ENCODE measurements around the gene LZTFL1.

LZTFL1 gene, protein sequence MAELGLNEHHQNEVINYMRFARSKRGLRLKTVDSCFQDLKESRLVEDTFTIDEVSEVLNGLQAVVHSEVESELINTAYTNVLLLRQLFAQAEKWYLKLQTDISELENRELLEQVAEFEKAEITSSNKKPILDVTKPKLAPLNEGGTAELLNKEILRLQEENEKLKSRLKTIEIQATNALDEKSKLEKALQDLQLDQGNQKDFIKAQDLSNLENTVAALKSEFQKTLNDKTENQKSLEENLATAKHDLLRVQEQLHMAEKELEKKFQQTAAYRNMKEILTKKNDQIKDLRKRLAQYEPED
- 8.1 to 8.4 reads per million in 2 donors for total RNA-seq

GRCh38 chr3:45841757-45842491 is at the start of gene LZTFL1:
TSS of gene LZTFL1 (minus strand) at chr3:45842119. CDS start at chr3:45841991, 128 bp downstream.
- peak; percentile 46 to 93 (median 79) for DNase-seq

DNA sequence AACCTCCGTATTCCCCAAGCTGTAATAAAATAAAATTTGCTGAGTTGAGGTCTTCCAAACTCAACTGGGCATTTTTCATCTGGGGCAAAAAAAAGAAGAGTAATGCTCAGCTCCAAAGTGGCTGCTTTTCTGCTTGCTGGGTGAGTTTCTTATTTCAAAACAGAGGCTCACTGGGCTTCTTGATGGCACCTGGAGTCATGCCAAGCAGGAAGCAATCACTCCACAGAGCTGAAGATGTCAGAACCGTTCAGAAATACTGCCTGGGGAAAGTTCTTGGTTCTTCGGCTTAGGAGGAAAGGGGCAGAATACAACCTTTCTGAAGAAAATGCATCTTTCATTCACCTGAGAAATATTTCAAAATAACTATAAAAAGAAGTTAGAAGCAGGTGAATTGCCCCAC is 48.5 kb upstream of the LZTFL1 start:
- DNase-seq: no peak

- DNase-seq: no peak
Measured at GRCh38 chr3:45889337-45889736, 47.4 kb upstream of the LZTFL1 start.

DNA sequence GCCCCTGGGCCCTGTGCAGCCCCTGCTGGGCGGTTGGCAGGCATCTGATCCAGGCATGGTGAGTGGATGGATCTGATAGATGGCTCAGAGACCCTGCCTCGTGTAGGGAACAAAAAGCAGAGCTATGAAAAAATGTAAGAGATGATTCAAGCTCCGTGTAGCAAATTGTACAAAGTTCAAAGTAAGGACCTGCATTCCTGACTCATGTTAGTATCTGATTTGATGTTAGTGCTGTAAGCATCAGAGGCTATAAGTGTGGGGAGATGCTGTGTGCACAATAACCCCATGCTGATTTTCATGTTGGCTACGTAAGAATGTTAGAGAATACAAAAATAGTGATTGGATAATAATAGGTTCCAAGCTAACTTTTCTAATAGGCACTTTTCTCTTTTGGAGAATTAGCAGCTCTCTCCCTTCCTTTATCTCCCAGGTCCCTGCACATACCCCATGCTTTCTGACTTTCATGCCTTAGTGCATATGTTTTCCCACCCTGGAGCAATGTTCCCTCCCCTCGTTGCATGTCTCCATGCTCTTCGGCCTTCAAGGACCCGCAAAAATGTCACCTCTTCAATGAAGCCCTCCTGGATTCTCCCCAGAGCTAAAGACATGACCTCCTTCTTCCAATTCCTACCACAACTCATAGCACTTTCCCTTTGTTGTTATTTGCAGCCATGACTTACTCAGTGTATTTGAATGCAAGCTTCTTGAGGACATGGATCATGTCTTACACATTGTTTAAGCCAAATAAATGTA is 46.0 kb upstream of the LZTFL1 start:
- no peak for DNase-seq

- DNase-seq: no peak
Measured at GRCh38 chr3:45887285-45887684, 45.4 kb upstream of the LZTFL1 start.

GRCh38 chr3:45885979-45886705 is 44.2 kb upstream of the LZTFL1 start, which contains the start of gene CCR9:
TSS of gene CCR9 (plus strand) at chr3:45886543. CDS start at chr3:45894934, 8,391 bp downstream.
- no peak for DNase-seq

DNA sequence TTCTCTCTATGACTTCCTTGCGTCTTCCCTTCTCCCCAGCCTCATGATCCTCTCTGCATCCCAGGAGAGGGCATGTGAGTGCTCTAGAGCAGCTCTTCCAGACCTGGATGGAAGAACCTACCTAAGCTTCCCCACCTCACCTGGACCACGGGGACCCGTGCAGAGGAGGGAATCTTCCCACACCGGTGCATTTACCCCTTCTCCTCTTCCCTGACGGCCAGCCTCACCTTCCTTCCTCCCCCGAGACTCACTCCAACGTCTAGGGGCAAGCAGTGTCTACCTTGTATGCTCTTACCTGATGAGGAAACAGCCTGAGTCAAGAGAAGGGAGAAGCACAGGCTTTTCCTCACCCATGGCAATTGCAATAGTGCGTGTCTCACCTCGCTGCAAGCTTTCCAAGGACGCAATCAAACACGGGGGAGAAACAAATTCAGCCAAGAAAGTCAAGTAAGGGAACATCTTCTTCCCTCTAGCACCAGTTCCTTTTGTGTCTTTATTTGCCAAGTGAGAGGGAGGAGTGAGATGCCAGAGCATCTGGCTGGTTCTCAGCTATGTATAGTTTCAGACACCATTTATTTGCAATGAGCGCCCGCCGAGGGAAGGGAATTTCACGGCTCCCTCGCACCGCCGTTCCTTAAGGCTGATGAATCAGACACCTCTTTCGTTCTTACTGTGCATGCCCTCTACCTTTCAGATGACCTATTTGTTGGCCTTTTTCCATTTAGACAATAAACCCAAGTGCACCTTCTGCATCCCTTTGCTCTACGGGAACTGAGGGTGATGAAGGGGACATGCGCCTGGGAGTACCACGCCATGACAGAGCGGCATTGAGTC is 42.7 kb upstream of the LZTFL1 start:
- no peak for DNase-seq

DNA sequence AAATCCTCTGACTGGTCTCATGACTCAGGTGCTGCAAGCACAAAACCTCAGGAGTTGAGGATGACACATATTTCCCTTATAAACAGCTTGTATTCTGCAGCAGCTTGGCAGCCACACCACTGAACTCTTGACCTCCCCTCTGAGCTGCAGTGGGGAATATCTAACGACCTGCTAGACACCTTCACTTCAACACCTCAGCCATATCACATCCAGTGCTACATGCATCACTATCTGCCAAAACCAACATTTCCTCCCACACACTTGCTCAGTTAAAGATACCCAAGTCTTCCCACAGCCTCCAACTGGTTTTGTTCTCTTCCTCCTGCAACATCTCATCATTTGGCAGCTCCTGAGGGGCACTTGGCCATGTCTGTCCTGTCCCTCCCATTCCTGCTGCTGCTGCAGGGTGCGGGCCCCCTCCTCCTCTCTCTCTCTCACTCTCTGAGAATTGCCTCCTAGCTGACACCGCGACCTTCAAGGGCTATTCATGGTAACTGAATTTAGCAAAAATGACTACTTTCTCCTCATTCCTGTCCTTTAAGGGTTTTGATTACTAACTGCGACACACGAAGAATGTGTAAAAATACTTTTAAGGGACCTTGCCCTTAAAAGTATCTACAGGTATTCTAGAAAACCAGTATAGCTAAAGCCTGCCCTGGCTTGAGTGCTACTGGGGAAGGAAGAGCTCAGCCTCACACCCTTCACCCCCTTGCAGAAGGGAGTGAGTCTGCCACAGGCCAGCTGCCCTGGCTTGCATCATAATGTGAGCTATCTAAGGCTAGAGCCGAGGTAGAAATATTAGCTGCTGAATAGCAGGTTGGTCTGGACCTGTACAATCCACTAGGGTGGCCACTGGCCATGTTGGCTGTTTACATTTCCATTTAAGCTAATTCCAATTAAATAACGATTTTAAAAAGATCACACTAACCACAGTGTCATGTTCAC is 39.4 kb upstream of the LZTFL1 start:
- DNase-seq: peak in 2 of 5 experiments; percentile 28 to 82

DNA sequence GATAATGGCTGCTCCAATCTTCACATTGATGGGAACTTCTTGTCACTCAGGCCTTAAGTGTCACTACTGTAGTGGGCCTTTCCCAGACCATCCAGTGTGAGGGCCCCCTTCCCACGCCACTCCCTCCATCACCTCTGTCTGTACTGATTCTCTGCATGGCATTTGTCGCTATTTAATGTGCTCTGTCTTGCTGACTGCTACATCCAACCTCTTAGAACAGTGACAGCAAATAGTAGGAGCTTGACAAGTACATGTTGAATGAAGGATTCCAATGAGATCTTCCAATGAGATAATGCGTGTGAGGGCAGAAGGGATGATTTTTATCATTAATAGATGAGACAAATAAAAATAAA is 38.8 kb upstream of the LZTFL1 start:
- no peak for DNase-seq

- DNase-seq: no peak
Measured at GRCh38 chr3:45878124-45878523, 36.2 kb upstream of the LZTFL1 start.

GRCh38 chr3:45874677-45875346 is 32.9 kb upstream of the LZTFL1 start:
- no peak for DNase-seq

- no peak for DNase-seq
Measured at GRCh38 chr3:45873638-45874037, 31.7 kb upstream of the LZTFL1 start.

GRCh38 chr3:45873036-45873435 is 31.1 kb upstream of the LZTFL1 start:
- DNase-seq: no peak

DNA sequence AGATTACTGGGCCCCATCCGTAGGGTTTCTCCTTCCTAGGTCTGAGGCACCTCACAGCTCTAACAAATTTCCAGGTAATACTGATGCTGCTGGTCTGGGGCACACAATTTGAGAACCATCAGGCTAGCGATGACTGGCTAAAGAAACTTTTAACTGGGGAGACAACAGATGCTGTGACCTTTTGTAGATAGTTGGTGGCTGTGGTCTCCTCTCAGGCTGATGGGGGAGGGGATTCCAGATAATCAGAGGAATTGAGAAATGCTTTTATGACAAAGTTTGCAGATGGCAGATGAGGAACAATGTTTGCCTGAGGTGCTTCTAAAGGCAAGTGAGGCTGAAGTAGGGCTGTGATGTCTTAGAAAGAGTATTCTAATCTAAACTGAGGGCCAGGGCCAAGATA is 30.6 kb upstream of the LZTFL1 start:
- no peak for DNase-seq

DNA sequence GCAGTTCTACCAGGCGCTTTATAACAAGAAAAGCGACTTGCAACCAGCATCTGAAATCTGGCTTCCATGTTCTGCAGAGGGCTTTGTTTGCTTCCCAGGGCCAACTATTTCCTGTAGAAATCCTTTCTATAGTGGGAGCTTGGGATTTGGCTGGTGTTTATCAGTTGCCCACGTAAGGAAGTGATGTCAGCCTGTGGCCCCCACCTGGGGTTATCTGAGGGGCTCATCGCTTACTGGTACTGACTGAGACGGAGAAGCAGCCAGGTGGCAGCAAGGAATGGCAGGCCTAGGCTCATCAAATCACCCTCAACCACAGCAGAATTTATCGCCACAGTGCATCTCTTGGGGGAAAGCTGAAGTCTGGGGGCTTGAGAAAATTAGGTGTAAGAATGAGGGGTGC is 29.9 kb upstream of the LZTFL1 start:
- DNase-seq: no peak

DNA sequence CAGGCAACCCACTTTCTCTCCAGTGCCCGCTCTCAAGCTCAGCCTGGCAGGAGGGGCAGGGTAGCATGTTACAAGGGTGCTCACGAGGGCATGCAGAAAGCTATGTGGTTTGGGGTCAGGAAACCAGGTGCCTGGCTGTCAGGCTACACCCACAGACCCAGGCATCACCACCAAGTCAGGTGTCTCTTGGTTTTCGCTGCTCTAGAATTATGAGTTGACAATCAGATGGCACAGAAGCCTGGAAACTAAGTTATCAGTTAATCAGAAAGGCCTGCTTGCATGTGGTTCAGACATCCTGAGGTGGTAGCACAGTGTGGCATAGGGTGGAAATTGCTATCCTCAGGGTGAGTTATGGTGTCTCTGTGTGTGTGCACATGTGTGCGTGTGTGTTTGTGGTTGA is 28.2 kb upstream of the LZTFL1 start:
- peak; percentile 18 to 94 (median 65) for DNase-seq

- no peak for DNase-seq
Measured at GRCh38 chr3:45869638-45870037, 27.7 kb upstream of the LZTFL1 start.

- no peak for DNase-seq
Measured at GRCh38 chr3:45868650-45869049, 26.7 kb upstream of the LZTFL1 start.

DNA sequence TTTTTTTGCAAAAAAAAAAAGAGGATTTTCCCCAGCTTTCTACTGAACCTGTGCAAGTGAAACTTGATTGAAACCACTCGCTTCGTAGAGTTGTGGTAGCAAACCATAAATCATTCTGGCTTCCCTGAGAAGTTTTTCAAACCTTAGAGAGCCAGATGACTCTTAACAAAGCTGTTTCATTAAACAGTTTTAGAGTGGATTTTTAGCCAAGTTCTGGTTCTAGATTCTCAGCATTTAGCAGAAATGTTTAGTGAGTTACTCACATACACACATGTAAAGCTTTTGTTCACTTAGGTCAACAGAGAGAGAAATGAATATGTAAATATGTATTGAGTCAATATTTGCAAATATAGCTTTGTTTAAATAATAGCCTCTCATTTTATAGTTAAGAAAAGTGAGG is 26.3 kb upstream of the LZTFL1 start:
- no peak for DNase-seq

- DNase-seq: no peak
Measured at GRCh38 chr3:45865563-45865962, 23.6 kb upstream of the LZTFL1 start.
